Transverse colon (tissue), 4 donors: Measurements from ENCODE around the gene LGI4. TPM values are rescaled to one million over a fixed set of nuclear protein-coding genes. Genes with fewer than 3 reads are reported as not detected.

Source experiments
- DNase-seq: peaks from one replicate; pipeline ENCODE4 v3.0.0-alpha.2; 2019
- H3K27ac ChIP-seq, 4 donors: fragments of 200-600 bp; sonication (generic); 2 replicates each; pipeline ENCODE4 v1.5.1; 2016 to 2018; ENCODE audit warnings: inconsistent platforms in 4 of 4
- H3K27me3 ChIP-seq: fragments of 200-600 bp; sonication (generic); 2 replicates; pipeline ENCODE4 v1.5.1; 2017; ENCODE audit warnings: inconsistent platforms
- H3K36me3 ChIP-seq, 4 donors: fragments of 200-600 bp; sonication (generic); 2 replicates each; pipeline ENCODE4 v1.5.1; 2017 to 2019; ENCODE audit warnings: inconsistent platforms in 4 of 4
- H3K4me1 ChIP-seq, 4 donors: fragments of 200-600 bp; sonication (generic); 2 replicates each; pipeline ENCODE4 v1.5.1; 2017 to 2020; ENCODE audit warnings: inconsistent platforms in 4 of 4
- H3K4me3 ChIP-seq, 4 donors: fragments of 200-600 bp; sonication (generic); 1 replicate in 1 of 4; 2 replicates in 3 of 4; pipeline versions ENCODE4 v1.5.1 to v1.6.1; 2017 to 2019; ENCODE audit warnings: inconsistent platforms in 4 of 4
- H3K9me3 ChIP-seq, 2 donors: fragments of 200-600 bp; sonication (generic); 2 replicates each; pipeline ENCODE4 v1.5.1; 2017 to 2019; ENCODE audit warnings: inconsistent platforms in 2 of 2
- EP300 ChIP-seq: sonication (generic); formaldehyde crosslinking; IDR thresholded peaks from one replicate; pipeline ENCODE4 v1.6.1; 2017; ENCODE audit warnings: antibody characterized with exemption, low read depth
- POLR2A ChIP-seq: fragments of 450-650 bp; IDR thresholded peaks from one replicate; pipeline ENCODE4 v1.6.1; 2016; ENCODE audit warnings: antibody characterized with exemption, mild to moderate bottlenecking, moderate library complexity
- POLR2AphosphoS5 ChIP-seq, 3 donors: sonication (generic); formaldehyde crosslinking; IDR thresholded peaks; one replicate each; pipeline ENCODE4 v1.6.1; 2016; ENCODE audit warnings: antibody characterized with exemption in 3 of 3
- WGBS, 2 donors: methylation state at CpG; one replicate each; pipeline ENCODE4 v1.1.5; 2018; ENCODE audit warnings: low coverage in 1 of 2; 5-methylcytosine and 5-hydroxymethylcytosine counted together
- in situ Hi-C, 4 donors: fragments of 200-750 bp; cut with MboI; loops; one replicate each; pipeline versions ENCODE4 v1.15.0 to v1.15.1; 2017; ENCODE audit warnings: low sequenced_read_pairs in 3 of 4, low pct_ligation_motif_present in 1 of 4, low pct_unique_long_range_greater_than_20kb in 1 of 4
- intact Hi-C: fragments of 100-400 bp; cut with DNase I; formaldehyde crosslinking; loops from one replicate; pipeline ENCODE4 v1.15.1; 2023; ENCODE audit warnings: low total_unique reads
- total RNA-seq, 4 donors: library from RNA; depleted of rRNA; stranded (reverse); fragments of >200 nt; gene quantifications; one replicate each; pipeline ENCODE4 v1.1.0, GENCODE V29; 2016
- TF ChIP-seq, protein P1 (sequence below), 5 experiments: fragments of 200-600 bp in 3 of 5; fragments of 450-650 bp in 2 of 5; sonication (generic) in 3 of 5; IDR thresholded peaks; 1 replicate in 2 of 5; 2 replicates in 3 of 5; pipeline ENCODE4 v1.5.1; 2016 to 2017; ENCODE audit warnings: antibody characterized with exemption in 5 of 5, inconsistent platforms in 3 of 5, mild to moderate bottlenecking in 2 of 5, moderate library complexity in 1 of 5

LGI4 gene
- total RNA-seq, 4 donors from 2014 or later = 9.8 to 71.8 (median 25.9) TPM

DNA sequence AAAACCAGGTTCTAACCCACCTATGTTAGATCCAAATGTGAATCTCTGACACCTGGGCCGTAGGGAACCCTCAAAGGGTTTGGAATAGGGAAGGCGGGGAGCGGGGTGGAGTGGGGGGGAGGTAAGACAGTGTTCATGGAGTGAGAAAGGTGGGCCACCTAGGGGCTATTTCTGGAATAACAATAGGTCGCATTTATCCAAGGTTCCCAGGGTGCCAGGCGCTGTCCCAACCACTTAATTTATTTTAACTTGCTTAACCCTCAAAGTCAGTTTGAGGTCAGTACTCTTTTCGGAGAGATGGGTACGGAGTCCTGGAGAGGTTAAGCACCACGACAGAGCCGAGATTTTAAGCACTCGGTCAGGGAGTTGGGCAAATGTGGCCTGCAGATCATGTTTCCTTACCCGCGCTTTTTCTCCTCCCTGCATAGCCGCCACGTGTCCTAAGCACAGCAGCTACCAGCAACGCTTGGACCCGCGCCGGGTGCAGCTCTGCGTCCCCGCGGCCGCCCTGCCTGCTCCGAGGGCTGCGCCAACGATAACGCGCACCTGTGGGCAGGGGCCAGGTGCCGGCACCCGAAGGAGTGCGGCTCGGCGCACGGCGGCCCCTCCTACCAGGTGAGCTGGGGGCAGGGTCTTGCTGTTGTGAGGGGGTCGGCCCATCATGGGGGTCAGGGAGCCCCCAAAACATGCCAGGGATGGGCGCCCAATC is 44.2 kb downstream of the LGI4 start:
- Histone ChIP-seq H3K9me3 (no peaks in the 10 kb centered on the region), H3K4me1 (peaks cover 0 to 9% (median 5%) of the 10 kb centered on the region in 4 donors), H3K4me3 (no peak overlapping the region), H3K36me3 (no peaks in the 10 kb centered on the region), H3K27me3 (peaks cover 8% of the 10 kb centered on the region), H3K27ac (no peak overlapping the region)
- in situ Hi-C loops = no loop called here
- no peak for TF ChIP-seq POLR2AphosphoS5 (IDR thresholded peaks at IDR 0.05)
- TF ChIP-seq, protein P1, sequence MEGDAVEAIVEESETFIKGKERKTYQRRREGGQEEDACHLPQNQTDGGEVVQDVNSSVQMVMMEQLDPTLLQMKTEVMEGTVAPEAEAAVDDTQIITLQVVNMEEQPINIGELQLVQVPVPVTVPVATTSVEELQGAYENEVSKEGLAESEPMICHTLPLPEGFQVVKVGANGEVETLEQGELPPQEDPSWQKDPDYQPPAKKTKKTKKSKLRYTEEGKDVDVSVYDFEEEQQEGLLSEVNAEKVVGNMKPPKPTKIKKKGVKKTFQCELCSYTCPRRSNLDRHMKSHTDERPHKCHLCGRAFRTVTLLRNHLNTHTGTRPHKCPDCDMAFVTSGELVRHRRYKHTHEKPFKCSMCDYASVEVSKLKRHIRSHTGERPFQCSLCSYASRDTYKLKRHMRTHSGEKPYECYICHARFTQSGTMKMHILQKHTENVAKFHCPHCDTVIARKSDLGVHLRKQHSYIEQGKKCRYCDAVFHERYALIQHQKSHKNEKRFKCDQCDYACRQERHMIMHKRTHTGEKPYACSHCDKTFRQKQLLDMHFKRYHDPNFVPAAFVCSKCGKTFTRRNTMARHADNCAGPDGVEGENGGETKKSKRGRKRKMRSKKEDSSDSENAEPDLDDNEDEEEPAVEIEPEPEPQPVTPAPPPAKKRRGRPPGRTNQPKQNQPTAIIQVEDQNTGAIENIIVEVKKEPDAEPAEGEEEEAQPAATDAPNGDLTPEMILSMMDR (IDR thresholded peaks at IDR 0.05) = peak; percentile 55 to 68 (median 60)
- intact Hi-C loops = no loop called here
- WGBS, 2 donors = 0 to 24% methylated on average over 4 to 21 of the region's 36 CpGs
- DNase-seq = peak; percentile 58

DNA sequence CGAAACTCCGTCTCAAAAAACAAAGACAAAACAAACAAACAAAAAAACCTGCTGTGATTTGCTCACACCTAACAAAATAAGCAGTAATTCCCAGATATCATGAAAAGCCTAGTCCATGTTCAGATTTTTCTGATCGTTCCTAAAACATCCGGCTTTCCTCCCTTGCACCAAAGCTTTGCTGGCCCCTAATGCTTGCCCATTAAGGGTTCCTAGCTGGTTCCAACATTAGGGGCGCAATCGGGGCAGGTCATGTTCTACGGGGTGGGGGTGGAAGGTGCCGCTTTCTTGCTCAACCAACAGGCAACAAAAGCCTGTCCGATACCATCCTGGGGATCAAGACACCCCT is 44.7 kb downstream of the LGI4 start:
- Histone ChIP-seq H3K27ac (no peak overlapping the region), H3K36me3 (no peaks in the 10 kb centered on the region), H3K9me3 (no peaks in the 10 kb centered on the region), H3K4me1 (peaks cover 0 to 9% (median 5%) of the 10 kb centered on the region in 4 donors), H3K4me3 (no peak overlapping the region), H3K27me3 (peaks cover 8% of the 10 kb centered on the region)
- TF ChIP-seq EP300 (no peak), POLR2AphosphoS5 (IDR thresholded peaks at IDR 0.05) (no peak), POLR2A (no peak)
- TF ChIP-seq, protein P1 (IDR thresholded peaks at IDR 0.05) = no peak
- in situ Hi-C loops (no loop called here), intact Hi-C loops (no loop called here)
- 54% methylated on average over 9 of the region's 9 CpGs; no CpG with 5 or more reads in 1 of the 2 donors for WGBS, 2 donors
- no peak for DNase-seq

DNA sequence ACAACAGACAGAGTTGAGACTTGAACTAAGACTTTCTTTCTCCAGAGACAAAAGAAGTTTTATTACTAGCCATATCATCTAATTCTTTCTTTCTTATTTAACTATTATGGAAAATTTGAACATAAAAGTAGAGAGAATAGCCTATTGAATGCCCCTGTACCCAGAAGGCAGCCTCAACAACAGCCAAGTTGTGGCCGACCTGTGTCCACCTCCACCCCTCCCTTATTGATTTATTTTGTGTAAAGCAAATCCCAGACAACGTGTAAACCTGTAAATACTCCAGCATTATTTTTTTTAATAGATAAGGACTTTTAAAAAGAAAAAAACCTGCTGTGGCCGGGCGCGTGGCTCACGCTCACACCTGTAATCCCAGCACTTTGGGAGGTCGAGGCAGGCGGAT is 45.3 kb downstream of the LGI4 start:
- in situ Hi-C loops (no loop called here), intact Hi-C loops (no loop called here)
- Histone ChIP-seq H3K9me3 (no peaks in the 10 kb centered on the region), H3K36me3 (no peaks in the 10 kb centered on the region), H3K27me3 (peaks cover 8% of the 10 kb centered on the region), H3K27ac (no peak overlapping the region), H3K4me3 (no peak overlapping the region), H3K4me1 (peaks cover 0 to 9% (median 5%) of the 10 kb centered on the region in 4 donors)
- WGBS, 2 donors = 89% methylated on average over 8 of the region's 8 CpGs; no CpG with 5 or more reads in 1 of the 2 donors
- DNase-seq = no peak
- TF ChIP-seq POLR2AphosphoS5 (IDR thresholded peaks at IDR 0.05) (no peak), EP300 (no peak), POLR2A (no peak)
- TF ChIP-seq, protein P1 (IDR thresholded peaks at IDR 0.05) = no peak

DNA sequence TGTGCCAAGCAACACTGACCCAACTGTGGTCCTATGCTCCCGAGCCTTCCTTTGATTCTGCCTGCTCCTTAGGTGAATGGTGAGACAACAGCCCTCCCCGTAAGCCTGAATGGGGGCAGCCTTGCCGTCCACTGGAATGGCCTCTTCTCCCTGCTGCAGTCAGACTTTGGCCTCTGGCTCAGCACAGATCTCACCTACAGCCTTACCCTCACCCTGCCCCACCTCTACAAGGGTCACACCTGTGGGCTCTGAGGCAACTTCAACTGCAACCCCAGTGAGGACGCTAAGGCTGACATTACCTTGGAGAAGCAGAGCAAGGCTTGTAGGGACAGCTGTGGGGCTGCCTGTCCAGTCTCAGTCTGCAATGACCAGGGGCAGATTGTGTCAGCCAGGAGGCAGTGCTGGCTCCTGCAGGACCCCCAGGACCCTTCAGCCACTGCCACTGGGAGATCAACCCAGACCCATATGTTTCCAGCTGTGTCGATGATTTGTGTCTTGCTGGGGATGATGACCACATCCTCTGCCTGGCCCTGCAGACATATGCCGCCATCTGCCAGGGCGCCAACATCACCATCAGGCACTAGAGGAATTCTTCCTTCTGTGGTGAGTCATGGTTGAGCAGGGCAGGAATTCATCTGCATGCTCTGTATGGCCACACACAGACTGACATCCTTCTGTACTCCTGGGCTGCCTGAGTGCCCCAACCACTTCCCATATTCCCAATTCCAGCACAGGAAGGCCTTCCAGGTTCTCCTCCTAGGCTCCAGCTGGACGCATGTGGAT is 46.5 kb downstream of the LGI4 start:
- H3K27ac ChIP-seq = no peak overlapping the region
- no peaks in the 10 kb centered on the region for H3K9me3 ChIP-seq
- no peak overlapping the region for H3K4me3 ChIP-seq
- peaks cover 0 to 9% (median 5%) of the 10 kb centered on the region in 4 donors for H3K4me1 ChIP-seq
- DNase-seq = no peak
- intact Hi-C loops (no loop called here), in situ Hi-C loops (no loop called here)
- H3K36me3 ChIP-seq = no peaks in the 10 kb centered on the region
- H3K27me3 ChIP-seq = peaks cover 8% of the 10 kb centered on the region
- no peak for TF ChIP-seq POLR2AphosphoS5 (IDR thresholded peaks at IDR 0.05)
- no peak for TF ChIP-seq EP300
- TF ChIP-seq, protein P1 (IDR thresholded peaks at IDR 0.05) = no peak
- TF ChIP-seq POLR2A = no peak
- WGBS, 2 donors = 64 to 100% methylated on average over 1 to 8 of the region's 8 CpGs
